Transverse colon (tissue), 3 donors: ENCODE measurements around the gene GINS3.

Experiments used
- POLR2A ChIP-seq: fragments of 450-650 bp; IDR thresholded peaks from one replicate; pipeline ENCODE4 v1.6.1; 2016; ENCODE audit warnings: antibody characterized with exemption, mild to moderate bottlenecking, moderate library complexity
- TF ChIP-seq, protein P1 (sequence below), 5 experiments: fragments of 200-600 bp in 3 of 5; fragments of 450-650 bp in 2 of 5; sonication (generic) in 3 of 5; IDR thresholded peaks; 1 replicate in 2 of 5; 2 replicates in 3 of 5; pipeline ENCODE4 v1.5.1; 2016 to 2017; ENCODE audit warnings: antibody characterized with exemption in 5 of 5, inconsistent platforms in 3 of 5, mild to moderate bottlenecking in 2 of 5, moderate library complexity in 1 of 5

DNA sequence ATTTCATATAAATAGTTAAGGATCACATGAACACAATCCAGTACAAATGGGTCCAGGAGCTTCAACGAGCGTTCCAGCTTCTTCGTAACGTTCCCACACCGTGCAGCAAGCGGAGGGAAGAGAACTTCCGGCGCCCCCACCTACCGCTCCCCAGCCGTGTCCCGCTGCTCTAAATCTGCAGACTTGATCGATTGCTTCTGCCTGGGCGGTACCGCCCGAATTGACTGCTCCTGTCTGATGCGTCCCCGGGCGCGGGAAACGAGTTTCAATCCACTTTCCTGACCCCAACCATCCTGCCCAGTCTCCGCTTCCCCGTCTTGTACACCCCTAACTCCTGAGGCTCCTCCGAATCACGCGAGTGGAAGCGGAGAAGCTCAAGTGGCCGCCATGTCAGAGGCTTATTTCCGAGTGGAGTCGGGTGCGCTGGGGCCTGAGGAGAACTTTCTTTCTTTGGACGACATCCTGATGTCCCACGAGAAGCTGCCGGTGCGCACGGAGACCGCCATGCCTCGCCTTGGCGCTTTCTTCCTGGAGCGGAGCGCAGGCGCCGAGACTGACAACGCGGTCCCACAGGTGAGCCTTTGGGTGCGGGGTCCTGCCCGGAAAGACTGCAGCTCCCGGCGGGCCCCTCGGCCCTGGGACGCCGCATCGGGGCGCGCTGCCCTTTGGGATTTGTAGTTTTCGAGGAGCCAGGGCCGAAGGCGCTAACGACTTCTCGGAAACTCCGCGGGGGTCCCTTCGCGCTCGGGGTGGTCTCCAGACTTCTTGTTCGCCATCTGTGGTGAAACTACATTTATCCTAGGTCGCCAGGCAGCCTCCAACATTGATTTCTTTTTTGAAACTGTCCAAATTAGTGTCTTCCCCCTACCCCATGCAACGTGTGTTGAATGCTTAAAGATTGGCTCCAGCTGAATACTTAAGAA, at the start of gene GINS3:
- TF ChIP-seq, protein P1, sequence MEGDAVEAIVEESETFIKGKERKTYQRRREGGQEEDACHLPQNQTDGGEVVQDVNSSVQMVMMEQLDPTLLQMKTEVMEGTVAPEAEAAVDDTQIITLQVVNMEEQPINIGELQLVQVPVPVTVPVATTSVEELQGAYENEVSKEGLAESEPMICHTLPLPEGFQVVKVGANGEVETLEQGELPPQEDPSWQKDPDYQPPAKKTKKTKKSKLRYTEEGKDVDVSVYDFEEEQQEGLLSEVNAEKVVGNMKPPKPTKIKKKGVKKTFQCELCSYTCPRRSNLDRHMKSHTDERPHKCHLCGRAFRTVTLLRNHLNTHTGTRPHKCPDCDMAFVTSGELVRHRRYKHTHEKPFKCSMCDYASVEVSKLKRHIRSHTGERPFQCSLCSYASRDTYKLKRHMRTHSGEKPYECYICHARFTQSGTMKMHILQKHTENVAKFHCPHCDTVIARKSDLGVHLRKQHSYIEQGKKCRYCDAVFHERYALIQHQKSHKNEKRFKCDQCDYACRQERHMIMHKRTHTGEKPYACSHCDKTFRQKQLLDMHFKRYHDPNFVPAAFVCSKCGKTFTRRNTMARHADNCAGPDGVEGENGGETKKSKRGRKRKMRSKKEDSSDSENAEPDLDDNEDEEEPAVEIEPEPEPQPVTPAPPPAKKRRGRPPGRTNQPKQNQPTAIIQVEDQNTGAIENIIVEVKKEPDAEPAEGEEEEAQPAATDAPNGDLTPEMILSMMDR (IDR thresholded peaks at IDR 0.05): no peak
- no peak for TF ChIP-seq POLR2A
